Raji (cell line): ENCODE measurements around the gene TIE1.

Experiments used
- POLR2A ChIP-seq: IDR thresholded peaks from 2 replicates; pipeline ENCODE4 v1.6.1; 2011; ENCODE audit warnings: low read depth, low read length, control low read depth; ENCODE audit not compliant: insufficient read depth

TIE1 gene

GRCh38 chr1:43270421-43271095, 30.2 kb upstream of the TIE1 start:
- no peak for TF ChIP-seq POLR2A

GRCh38 chr1:43271186-43272118, 29.3 kb upstream of the TIE1 start:
- no peak for TF ChIP-seq POLR2A

GRCh38 chr1:43272161-43272560, 28.6 kb upstream of the TIE1 start:
- TF ChIP-seq POLR2A = no peak

GRCh38 chr1:43272576-43273571, 27.9 kb upstream of the TIE1 start:
- no peak for TF ChIP-seq POLR2A

GRCh38 chr1:43273708-43274107, 27.1 kb upstream of the TIE1 start:
- TF ChIP-seq POLR2A = no peak

GRCh38 chr1:43274125-43274803, 26.5 kb upstream of the TIE1 start:
- no peak for TF ChIP-seq POLR2A

GRCh38 chr1:43274804-43275180, 26.0 kb upstream of the TIE1 start:
- no peak for TF ChIP-seq POLR2A

GRCh38 chr1:43275826-43276620, 24.8 kb upstream of the TIE1 start:
- TF ChIP-seq POLR2A = no peak

- no peak for TF ChIP-seq POLR2A
Measured at GRCh38 chr1:43276673-43277072, 24.1 kb upstream of the TIE1 start.

GRCh38 chr1:43277116-43277876, 23.5 kb upstream of the TIE1 start:
- TF ChIP-seq POLR2A = no peak

GRCh38 chr1:43279161-43279560, 21.6 kb upstream of the TIE1 start:
- TF ChIP-seq POLR2A = no peak

- TF ChIP-seq POLR2A = no peak
Measured at GRCh38 chr1:43279666-43280065, 21.1 kb upstream of the TIE1 start.

GRCh38 chr1:43280692-43281091, 20.1 kb upstream of the TIE1 start:
- no peak for TF ChIP-seq POLR2A
